Prostate gland (tissue), 2 donors: ENCODE data around the gene SAYSD1. TPM values are rescaled to one million over a fixed set of nuclear protein-coding genes. Genes with fewer than 3 reads are reported as not detected.

Experiments used
- DNase-seq: peaks from one replicate; pipeline ENCODE4 v3.0.0-alpha.2; 2019; ENCODE audit warnings: low spot score
- H3K27ac ChIP-seq, 2 donors: fragments of 200-600 bp; sonication (generic); 2 replicates each; pipeline ENCODE4 v1.5.1; 2017 to 2019
- H3K27me3 ChIP-seq: fragments of 200-600 bp; sonication (generic); replicated peaks from 2 replicates; pipeline ENCODE4 v1.5.1; 2019; ENCODE audit not compliant: insufficient read depth
- H3K36me3 ChIP-seq, 2 donors: fragments of 200-600 bp; sonication (generic); 1 replicate in 1 of 2; 2 replicates in 1 of 2; pipeline versions ENCODE4 v1.5.1 to v1.8.1; 2017 to 2019
- H3K4me1 ChIP-seq: fragments of 200-600 bp; sonication (generic); replicated peaks from 2 replicates; pipeline ENCODE4 v1.5.1; 2019
- H3K4me3 ChIP-seq, 2 donors: fragments of 200-600 bp; sonication (generic); 2 replicates each; pipeline ENCODE4 v1.5.1; 2017 to 2019
- H3K9me3 ChIP-seq: fragments of 200-600 bp; sonication (generic); 2 replicates; pipeline ENCODE4 v1.5.1; 2017
- CTCF ChIP-seq, 4 experiments: fragments of 200-600 bp in 2 of 4; fragments of 450-650 bp in 2 of 4; sonication (generic) in 2 of 4; IDR thresholded peaks; 1 replicate in 3 of 4; 2 replicates in 1 of 4; pipeline ENCODE4 v1.5.1; 2016 to 2019; ENCODE audit warnings: antibody characterized with exemption in 4 of 4, mild to moderate bottlenecking in 2 of 4, moderate library complexity in 2 of 4
- POLR2A ChIP-seq: fragments of 450-650 bp; IDR thresholded peaks from one replicate; pipeline ENCODE4 v1.6.1; 2016; ENCODE audit warnings: antibody characterized with exemption, mild to moderate bottlenecking
- POLR2AphosphoS5 ChIP-seq: sonication (generic); formaldehyde crosslinking; IDR thresholded peaks from one replicate; pipeline ENCODE4 v1.6.1; 2017; ENCODE audit warnings: antibody characterized with exemption
- WGBS: methylation state at CpG from one replicate; pipeline ENCODE4 v1.1.5; 2018; 5-methylcytosine and 5-hydroxymethylcytosine counted together
- intact Hi-C: fragments of 100-400 bp; cut with DNase I; formaldehyde crosslinking; loops from one replicate; pipeline ENCODE4 v1.14.2; 2022
- total RNA-seq, 2 donors: library from RNA; depleted of rRNA; stranded (reverse); fragments of >200 nt; gene quantifications; one replicate each; pipeline ENCODE4 v1.1.0, GENCODE V29; 2016

Gene SAYSD1
- total RNA-seq, 2 donors from 2014 or later = 23.8 to 25.4 TPM

- TF ChIP-seq CTCF (IDR thresholded peaks at IDR 0.05) (no peak), POLR2AphosphoS5 (no peak), POLR2A (no peak)
- intact Hi-C loops = loop anchor here (10.0 kb wide), 1 partner anchor 222 kb away; no protein-coding TSS in a partner anchor
- 91% methylated on average over 8 of the region's 8 CpGs for WGBS
- Histone ChIP-seq H3K9me3 (no peaks in the 10 kb centered on the region), H3K36me3 (no peaks in the 10 kb centered on the region), H3K4me1 (no peaks in the 10 kb centered on the region), H3K27ac (no peak overlapping the region), H3K4me3 (no peak overlapping the region), H3K27me3 (no peaks in the 10 kb centered on the region)
- no peak for DNase-seq
These were observed 32.7 kb downstream of the SAYSD1 start for GRCh38 chr6:39082310-39082709.

GRCh38 chr6:39080246-39080875, 34.6 kb downstream of the SAYSD1 start:
- TF ChIP-seq POLR2A (no peak), POLR2AphosphoS5 (no peak), CTCF (IDR thresholded peaks at IDR 0.05) (no peak)
- Histone ChIP-seq H3K4me3 (no peak overlapping the region), H3K4me1 (no peaks in the 10 kb centered on the region), H3K36me3 (no peaks in the 10 kb centered on the region), H3K9me3 (no peaks in the 10 kb centered on the region), H3K27me3 (no peaks in the 10 kb centered on the region), H3K27ac (no peak overlapping the region)
- intact Hi-C loops = loop anchor here (10.0 kb wide), 1 partner anchor 224 kb away; no protein-coding TSS in a partner anchor
- DNase-seq = no peak
- WGBS = 73% methylated on average over 4 of the region's 5 CpGs

GRCh38 chr6:39079197-39080125, 35.5 kb downstream of the SAYSD1 start:
- intact Hi-C loops = loop anchor here (10.0 kb wide), 1 partner anchor 225 kb away; no protein-coding TSS in a partner anchor
- TF ChIP-seq CTCF (IDR thresholded peaks at IDR 0.05) (no peak), POLR2A (no peak), POLR2AphosphoS5 (no peak)
- Histone ChIP-seq H3K36me3 (no peaks in the 10 kb centered on the region), H3K9me3 (no peaks in the 10 kb centered on the region), H3K27me3 (no peaks in the 10 kb centered on the region), H3K4me3 (no peak overlapping the region), H3K27ac (no peak overlapping the region), H3K4me1 (no peaks in the 10 kb centered on the region)
- whole genome bisulfite sequencing = 86% methylated on average over 8 of the region's 8 CpGs
- no peak for DNase-seq

- 92% methylated on average over 3 of the region's 3 CpGs for WGBS
- intact Hi-C loops = no loop called here
- no peaks in the 10 kb centered on the region for H3K4me1 ChIP-seq
- H3K9me3 ChIP-seq = no peaks in the 10 kb centered on the region
- TF ChIP-seq POLR2AphosphoS5 (no peak), POLR2A (no peak)
- no peak overlapping the region for H3K27ac ChIP-seq
- DNase-seq = no peak
- H3K36me3 ChIP-seq = no peaks in the 10 kb centered on the region
- H3K4me3 ChIP-seq = no peak overlapping the region
- no peaks in the 10 kb centered on the region for H3K27me3 ChIP-seq
These were observed 36.3 kb downstream of the SAYSD1 start for GRCh38 chr6:39078695-39079094.

GRCh38 chr6:39077882-39078594, 36.9 kb downstream of the SAYSD1 start:
- Histone ChIP-seq H3K27me3 (no peaks in the 10 kb centered on the region), H3K4me1 (no peaks in the 10 kb centered on the region), H3K36me3 (no peaks in the 10 kb centered on the region), H3K27ac (no peak overlapping the region), H3K4me3 (no peak overlapping the region), H3K9me3 (no peaks in the 10 kb centered on the region)
- no peak for DNase-seq
- intact Hi-C loops = no loop called here
- 88% methylated on average over 11 of the region's 11 CpGs for WGBS
- TF ChIP-seq POLR2A = no peak
- no peak for TF ChIP-seq CTCF (IDR thresholded peaks at IDR 0.05)
- no peak for TF ChIP-seq POLR2AphosphoS5
